GM18873 (cell line): ENCODE data around the gene FADS3.
"Not testable (repeated sequence)": the region's sequence is repeated elsewhere in the genome, so short reads cannot be mapped to it uniquely, and the experiment has no call there.

ENCODE experiments used
- ATAC-seq: cut with Tn5 transposase; IDR thresholded peaks from one replicate; pipeline ENCODE4 v1.9.1; 2021; ENCODE audit warnings: mild to moderate bottlenecking, moderate library complexity, moderate number of reproducible peaks; ENCODE audit not compliant: unreplicated experiment, low FRiP score

The FADS3 gene

DNA sequence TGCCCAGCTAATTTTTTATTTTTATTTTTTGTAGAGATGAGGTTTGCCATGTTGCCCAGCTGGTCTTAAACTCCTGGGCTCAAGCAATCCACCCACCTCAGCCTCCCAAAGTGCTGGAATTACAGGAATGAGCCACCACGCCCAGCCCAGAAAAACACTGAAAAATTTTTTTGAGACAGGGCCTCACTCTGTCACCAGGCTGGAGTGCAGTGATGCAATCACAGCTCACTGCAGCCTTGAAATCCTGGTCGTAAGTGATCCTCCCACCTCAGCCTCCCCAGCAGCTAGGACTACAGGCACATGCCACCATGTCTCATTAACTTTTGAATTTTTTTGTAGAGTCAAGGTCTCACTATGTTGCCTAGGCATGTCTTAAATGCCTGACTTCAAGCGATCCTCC, 9.1 kb downstream of the FADS3 start:
- not testable (repeated sequence) for ATAC-seq

GRCh38 chr11:61881397-61881796, 9.9 kb downstream of the FADS3 start:
- no peak for ATAC-seq

DNA sequence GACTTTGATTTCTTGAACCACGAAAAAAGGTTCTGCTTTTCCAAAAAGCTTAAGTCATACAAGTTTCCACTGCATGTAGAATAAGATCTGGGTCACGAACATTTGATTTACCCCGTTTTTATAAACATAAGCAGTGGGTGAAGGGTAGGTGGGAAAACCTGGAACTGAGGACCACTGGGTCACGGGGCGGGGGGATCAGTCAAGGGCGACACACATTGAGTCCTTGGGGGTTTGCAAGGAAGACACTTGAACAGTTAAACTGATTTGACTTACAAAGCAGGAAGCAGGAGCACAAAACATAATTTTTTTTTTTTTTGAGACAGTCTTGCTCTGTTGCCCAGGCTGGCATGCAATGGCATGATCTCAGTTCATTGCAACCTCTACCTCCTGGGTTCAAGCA, 10.9 kb downstream of the FADS3 start:
- no peak for ATAC-seq

- ATAC-seq: no peak
Measured at GRCh38 chr11:61880031-61880430, 11.3 kb downstream of the FADS3 start.

DNA sequence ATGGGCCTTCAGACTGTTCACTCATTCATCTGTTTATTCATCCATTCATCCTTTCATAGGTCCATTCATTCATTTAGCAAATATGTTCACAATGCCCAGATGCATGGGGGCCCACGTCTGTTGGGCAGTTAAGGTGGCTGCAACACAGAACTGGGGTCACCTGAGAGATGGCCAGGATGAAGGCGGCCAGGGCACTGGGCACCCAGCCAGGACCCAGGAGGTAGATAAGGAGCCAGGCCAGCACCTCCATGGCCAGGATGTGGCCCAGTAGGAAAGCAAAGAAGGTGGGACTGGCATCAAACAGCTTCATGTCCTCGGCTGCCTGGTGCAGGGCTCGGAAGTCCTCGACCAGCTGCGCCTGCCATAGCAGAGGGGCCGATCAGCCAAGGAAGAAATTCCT, 12.2 kb downstream of the FADS3 start:
- no peak for ATAC-seq

DNA sequence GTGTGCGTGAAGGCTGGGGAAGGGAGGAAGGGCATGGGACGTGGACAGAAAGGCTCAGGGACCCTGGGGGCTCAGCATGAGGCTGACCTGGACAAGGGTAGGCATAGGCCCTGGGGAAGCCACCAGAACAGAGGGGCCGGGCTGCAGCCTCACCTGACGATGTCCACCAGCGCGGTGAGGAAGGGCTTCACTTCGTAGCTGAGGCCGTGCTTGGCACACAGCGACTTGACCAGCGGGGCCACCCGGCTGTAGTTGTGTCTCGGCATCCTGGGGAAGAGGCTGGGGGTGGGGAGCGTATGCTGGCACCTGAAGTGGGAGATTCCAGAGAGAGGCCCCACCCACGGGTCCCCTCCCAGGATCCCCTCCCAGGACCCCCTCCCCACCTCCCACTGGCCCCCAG, 15.6 kb downstream of the FADS3 start:
- no peak for ATAC-seq

- no peak for ATAC-seq
Measured at GRCh38 chr11:61874853-61875252, 16.5 kb downstream of the FADS3 start.

DNA sequence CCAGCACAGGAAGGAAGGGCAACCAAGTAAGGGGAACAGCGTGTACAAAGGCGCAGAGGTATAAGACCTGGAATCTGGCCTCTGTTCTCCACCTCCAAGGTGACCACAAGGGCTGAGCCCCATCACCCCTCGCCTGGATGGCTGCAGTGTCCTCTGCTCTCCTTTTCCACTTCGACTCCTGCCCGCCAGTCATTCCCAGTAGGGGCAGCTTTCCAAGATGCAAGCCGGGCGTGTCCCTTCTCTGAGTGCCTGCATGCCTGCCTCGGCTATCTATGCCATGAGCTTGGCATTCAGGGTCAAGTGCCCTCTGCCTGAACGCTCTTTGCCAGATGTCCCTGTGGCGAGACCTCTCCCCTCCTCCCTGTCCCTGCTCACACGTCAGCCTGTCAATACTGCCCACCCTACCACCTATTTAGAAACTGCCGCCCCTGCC, 17.0 kb downstream of the FADS3 start:
- ATAC-seq: no peak

DNA sequence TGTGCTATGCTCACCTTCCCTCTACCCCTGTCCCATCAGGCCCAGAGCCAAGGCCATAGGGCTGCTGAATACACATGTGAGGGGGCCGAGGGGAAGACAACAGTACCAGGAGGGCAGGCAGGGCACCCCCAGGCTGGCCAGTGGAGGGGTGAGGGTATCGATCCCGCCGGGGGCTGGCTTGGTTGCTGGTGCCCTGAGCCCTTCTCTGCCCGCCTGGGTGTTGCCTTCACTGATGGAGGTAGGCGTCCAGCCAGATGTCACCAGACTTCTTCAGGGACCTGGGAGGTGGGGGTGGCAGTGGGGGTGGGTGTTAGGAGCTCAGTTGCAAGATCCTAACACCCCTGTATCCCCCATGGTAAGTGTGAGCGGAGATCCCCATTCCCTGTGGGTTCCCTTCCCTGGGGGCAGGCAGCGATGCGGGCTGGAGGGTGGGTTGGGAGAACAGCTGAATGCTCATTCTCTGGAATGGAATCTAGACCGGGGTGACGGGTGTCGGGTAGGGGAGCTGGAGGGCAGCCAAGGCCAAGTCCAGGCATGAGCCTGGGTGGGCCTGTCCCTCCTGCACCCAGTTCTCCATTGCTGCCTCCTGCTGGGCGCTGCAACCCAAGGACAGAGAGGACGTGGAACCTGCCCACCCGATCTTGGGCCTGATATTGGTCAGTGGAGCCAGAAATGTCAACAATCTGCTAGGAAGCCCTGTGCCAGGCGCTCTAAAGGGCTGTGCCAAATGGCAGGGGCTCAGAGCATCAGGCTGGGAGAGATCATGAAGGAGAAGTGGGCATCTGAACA, 17.6 kb downstream of the FADS3 start:
- no peak for ATAC-seq

DNA sequence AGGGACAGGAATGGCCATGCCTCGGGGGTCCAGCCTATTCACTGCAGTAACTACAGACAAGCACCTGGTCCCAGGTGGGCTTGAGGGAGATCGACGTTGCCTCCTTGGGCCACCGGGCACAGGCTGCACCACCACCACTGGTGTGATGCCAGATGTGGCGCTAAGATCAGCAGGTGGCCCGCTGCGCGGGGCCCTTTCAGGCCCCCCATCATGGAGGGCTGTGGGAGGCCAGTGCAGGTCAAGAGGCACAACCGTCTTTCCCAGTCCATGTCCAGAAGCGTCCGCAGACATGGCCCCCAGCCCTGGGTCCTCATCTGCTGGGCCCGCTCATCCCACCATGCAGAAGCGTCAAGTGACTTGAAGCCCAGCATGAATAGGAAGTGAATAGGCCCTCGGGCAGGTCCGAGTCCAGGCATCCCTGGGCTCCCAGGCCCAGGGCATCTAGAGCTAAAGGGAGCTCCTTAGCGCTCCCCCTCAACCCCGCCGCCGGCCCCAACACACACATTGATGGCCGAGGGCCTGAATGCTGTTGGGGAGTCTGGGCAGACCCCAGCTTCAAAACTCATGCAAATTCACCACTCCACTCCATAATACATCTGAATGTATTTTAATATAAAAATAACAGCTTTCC, 18.3 kb downstream of the FADS3 start:
- no peak for ATAC-seq

- ATAC-seq: peak; percentile 50
Measured at GRCh38 chr11:61871158-61871597, 20.2 kb downstream of the FADS3 start.

DNA sequence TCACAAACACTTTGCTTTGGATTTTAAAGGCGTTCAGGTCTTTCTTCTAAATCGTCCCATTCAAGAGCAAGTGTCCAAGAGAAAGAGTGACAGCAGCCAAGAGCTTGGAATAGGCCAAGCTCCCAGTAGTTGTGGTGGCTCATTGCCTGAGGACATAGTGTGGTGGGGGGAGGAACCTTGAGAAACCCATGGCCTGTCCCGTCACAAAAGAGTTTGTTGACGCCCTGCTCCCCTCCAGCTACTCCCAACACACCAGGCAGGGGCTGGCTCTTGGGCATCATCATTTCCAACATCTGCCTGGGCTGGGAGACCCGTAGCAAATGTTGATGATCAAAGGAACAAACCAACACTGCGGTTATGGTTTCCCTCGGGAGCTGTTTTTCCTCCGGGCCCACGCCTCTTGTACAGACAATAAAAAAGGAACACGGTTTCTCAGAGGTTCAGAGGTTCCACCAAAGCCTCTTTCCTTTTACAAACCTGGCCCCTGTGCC, 20.8 kb downstream of the FADS3 start:
- ATAC-seq: no peak

DNA sequence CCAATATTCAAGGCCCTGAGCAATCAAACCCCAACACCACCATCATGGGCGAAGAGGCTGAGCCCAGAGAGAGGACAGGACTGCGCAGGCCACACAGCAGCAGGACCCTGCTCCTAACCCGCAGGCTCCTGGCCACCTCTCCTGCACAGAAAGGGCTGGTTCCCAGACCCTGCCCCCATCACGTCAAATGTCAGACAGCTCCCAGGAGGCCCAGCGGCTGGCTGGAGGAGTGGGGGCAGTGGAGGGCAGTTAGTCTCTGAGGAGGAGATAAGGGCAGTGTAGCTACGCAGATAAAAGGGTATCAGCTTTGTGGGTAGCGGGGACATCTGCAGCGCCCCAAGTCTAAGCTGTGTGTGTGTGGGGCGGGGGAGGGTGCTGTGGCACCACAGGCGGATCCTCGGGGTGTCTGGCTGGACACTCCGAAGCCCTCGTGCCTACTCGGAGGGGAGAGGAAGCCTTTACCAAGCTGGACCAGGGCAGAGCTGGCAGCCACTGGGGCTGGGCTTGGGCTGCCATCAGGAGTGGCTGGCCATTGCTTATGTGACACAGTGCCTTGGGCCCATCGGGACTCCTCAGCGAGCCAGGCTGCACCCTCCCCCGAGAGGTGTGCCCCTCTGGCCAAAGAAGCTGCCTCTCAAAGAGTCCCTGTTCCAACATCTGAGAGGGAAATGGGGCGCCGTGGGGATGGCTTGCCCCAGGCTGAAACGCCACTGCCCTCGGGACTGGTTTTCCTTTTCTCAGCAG, 21.5 kb downstream of the FADS3 start:
- no peak for ATAC-seq

- ATAC-seq: no peak
Measured at GRCh38 chr11:61869429-61869707, 22.0 kb downstream of the FADS3 start.

- no peak for ATAC-seq
Measured at GRCh38 chr11:61868571-61869428, 22.5 kb downstream of the FADS3 start.

GRCh38 chr11:61866958-61867343, 24.4 kb downstream of the FADS3 start:
- no peak for ATAC-seq

DNA sequence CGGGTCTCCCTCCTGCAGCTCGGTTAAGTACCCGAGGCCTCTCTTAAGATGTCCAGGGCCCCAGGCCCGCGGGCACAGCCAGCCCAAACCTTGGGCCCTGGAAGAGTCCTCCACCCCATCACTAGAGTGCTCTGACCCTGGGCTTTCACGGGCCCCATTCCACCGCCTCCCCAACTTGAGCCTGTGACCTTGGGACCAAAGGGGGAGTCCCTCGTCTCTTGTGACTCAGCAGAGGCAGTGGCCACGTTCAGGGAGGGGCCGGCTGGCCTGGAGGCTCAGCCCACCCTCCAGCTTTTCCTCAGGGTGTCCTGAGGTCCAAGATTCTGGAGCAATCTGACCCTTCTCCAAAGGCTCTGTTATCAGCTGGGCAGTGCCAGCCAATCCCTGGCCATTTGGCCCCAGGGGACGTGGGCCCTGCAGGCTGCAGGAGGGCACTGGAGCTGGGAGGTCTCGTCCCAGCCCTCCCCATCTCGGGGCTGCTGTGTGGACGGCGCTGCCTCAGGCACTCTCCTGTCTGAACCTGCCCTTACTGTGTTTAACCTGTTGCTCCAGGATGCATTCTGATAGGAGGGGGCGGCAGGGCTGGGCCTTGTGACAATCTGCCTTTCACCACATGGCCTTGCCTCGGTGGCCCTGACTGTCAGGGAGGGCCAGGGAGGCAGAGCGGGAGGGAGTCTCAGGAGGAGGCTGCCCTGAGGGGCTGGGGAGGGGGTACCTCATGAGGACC, 25.0 kb downstream of the FADS3 start:
- ATAC-seq: no peak

DNA sequence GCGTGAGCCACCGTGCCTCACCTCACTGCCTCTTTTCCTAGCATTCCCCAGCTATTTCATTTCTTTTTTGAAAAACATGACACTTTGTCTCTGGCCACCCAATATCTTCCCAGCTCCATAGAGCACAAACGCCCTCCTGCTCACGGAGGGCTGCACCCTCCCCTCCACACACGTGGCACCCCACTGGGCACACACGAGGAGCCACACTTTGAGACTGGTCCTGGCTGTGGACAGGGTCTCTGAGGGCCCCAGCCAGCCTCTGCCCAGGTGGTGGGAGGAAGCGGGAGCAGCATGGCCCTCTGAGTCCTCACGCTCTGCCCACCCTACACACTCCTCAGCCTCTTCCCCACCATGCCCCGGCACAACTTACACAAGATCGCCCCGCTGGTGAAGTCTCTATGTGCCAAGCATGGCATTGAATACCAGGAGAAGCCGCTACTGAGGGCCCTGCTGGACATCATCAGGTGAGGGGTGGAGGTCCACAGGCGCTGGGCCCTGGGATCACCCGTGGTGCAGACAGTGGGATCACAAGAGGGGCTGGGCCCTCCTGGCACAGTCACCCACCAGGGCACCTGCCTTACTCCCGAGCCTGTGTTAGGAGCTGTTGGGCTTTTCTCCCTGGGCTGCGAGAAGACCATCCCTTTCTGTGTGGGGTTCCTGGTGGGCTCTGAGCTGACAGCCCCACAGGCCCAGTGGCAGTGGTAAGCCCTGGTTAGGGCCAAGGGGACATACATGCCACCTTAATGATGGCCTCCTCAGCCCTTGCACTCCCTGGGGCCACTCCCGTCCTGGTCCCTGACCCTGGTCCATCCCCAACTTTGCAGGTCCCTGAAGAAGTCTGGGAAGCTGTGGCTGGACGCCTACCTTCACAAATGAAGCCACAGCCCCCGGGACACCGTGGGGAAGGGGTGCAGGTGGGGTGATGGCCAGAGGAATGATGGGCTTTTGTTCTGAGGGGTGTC, 26.2 kb downstream of the FADS3 start:
- no peak for ATAC-seq

- ATAC-seq: no peak
Measured at GRCh38 chr11:61863548-61864081, 27.7 kb downstream of the FADS3 start.
